ENCODE measurements around the gene EEF1A1. TPM values are rescaled to one million over a fixed set of nuclear protein-coding genes. Genes with fewer than 3 reads are reported as not detected.
"Not testable (repeated sequence)": the region's sequence is repeated elsewhere in the genome, so short reads cannot be mapped to it uniquely, and the experiment has no call there.

Gene EEF1A1
- total RNA-seq, 1 donor from 2014 or later: 8,216 TPM

- Histone ChIP-seq H3K36me3 (ENCODE audit: insufficient read depth, low read length) (peaks cover 41% of the 10 kb centered on the region), H2AFZ (ENCODE audit: low read depth, low read length) (no peak overlapping the region), H3K27ac (ENCODE audit: low read depth, low read length) (peak overlapping the region; percentile 99), H3K4me3 (ENCODE audit: insufficient read depth, low read depth, low read length) (peak overlapping the region; percentile 100), H4K20me1 (ENCODE audit: insufficient read depth, low read length) (peaks cover 54% of the 10 kb centered on the region), H3K9ac (ENCODE audit: low read length) (peak overlapping the region; percentile 100), H3K4me1 (ENCODE audit: insufficient read depth, low read length) (peaks cover 21% of the 10 kb centered on the region), H3K4me2 (ENCODE audit: low read length) (peak overlapping the region; percentile 89), H3K9me3 (ENCODE audit: insufficient read depth, low read depth, low read length) (no peaks in the 10 kb centered on the region), H3K79me2 (ENCODE audit: insufficient read depth, low read length) (peaks cover 45% of the 10 kb centered on the region), H3K27me3 (ENCODE audit: insufficient read depth, low read length) (no peaks in the 10 kb centered on the region)
- H3K27ac Mint-ChIP-seq (ENCODE audit: unreplicated experiment): peak overlapping the region; percentile 99
- H3K36me3 Mint-ChIP-seq (ENCODE audit: low read depth, unreplicated experiment): peaks cover 49% of the 10 kb centered on the region
- H3K4me3 Mint-ChIP-seq (ENCODE audit: unreplicated experiment): peak overlapping the region; percentile 94
- TF ChIP-seq EZH2 (IDR thresholded peaks at IDR 0.05; ENCODE audit: insufficient read depth, low read length) (no peak), CTCF (IDR thresholded peaks at IDR 0.05; ENCODE audit: insufficient read depth, low read depth, low read length) (no peak)
- no peak for FAIRE-seq
- peak; percentile 56 for DNase-seq (ENCODE audit: low read depth)
- H3K27me3 Mint-ChIP-seq (ENCODE audit: low read depth, unreplicated experiment): no peaks in the 10 kb centered on the region
- no peaks in the 10 kb centered on the region for H3K9me3 Mint-ChIP-seq (ENCODE audit: unreplicated experiment)
- peaks cover 13% of the 10 kb centered on the region for H3K4me1 Mint-ChIP-seq (ENCODE audit: low read depth, unreplicated experiment)
Measured at GRCh38 chr6:73519926-73520687, 725 bp downstream of the EEF1A1 start.

GRCh38 chr6:73518982-73519881 lies 1.6 kb downstream of the EEF1A1 start:
- not testable (repeated sequence) for H3K27me3 Mint-ChIP-seq (ENCODE audit: low read depth, unreplicated experiment); H3K9me3 Mint-ChIP-seq (ENCODE audit: unreplicated experiment); FAIRE-seq; H2AFZ ChIP-seq (ENCODE audit: low read depth, low read length); H3K9me3 ChIP-seq (ENCODE audit: insufficient read depth, low read depth, low read length); DNase-seq (ENCODE audit: low read depth); H3K27me3 ChIP-seq (ENCODE audit: insufficient read depth, low read length)
- H3K36me3 ChIP-seq (ENCODE audit: insufficient read depth, low read length): peaks cover 42% of the 10 kb centered on the region
- peak overlapping the region; percentile 89 for H3K4me2 ChIP-seq (ENCODE audit: low read length)
- H3K4me3 ChIP-seq (ENCODE audit: insufficient read depth, low read depth, low read length): peak overlapping the region; percentile 100
- peaks cover 63% of the 10 kb centered on the region for H4K20me1 ChIP-seq (ENCODE audit: insufficient read depth, low read length)
- peak overlapping the region; percentile 100 for H3K9ac ChIP-seq (ENCODE audit: low read length)
- Mint-ChIP-seq H3K27ac (ENCODE audit: unreplicated experiment) (peak overlapping the region; percentile 99), H3K4me3 (ENCODE audit: unreplicated experiment) (peak overlapping the region; percentile 94), H3K36me3 (ENCODE audit: low read depth, unreplicated experiment) (peaks cover 53% of the 10 kb centered on the region), H3K4me1 (ENCODE audit: low read depth, unreplicated experiment) (peaks cover 13% of the 10 kb centered on the region)
- peaks cover 20% of the 10 kb centered on the region for H3K4me1 ChIP-seq (ENCODE audit: insufficient read depth, low read length)
- peaks cover 45% of the 10 kb centered on the region for H3K79me2 ChIP-seq (ENCODE audit: insufficient read depth, low read length)
- H3K27ac ChIP-seq (ENCODE audit: low read depth, low read length): peak overlapping the region; percentile 99

GRCh38 chr6:73518100-73518981 lies 2.5 kb downstream of the EEF1A1 start:
- Histone ChIP-seq H3K79me2 (ENCODE audit: insufficient read depth, low read length) (peaks cover 45% of the 10 kb centered on the region), H3K4me3 (ENCODE audit: insufficient read depth, low read depth, low read length) (peak overlapping the region; percentile 100), H4K20me1 (ENCODE audit: insufficient read depth, low read length) (peaks cover 69% of the 10 kb centered on the region), H3K4me1 (ENCODE audit: insufficient read depth, low read length) (peaks cover 14% of the 10 kb centered on the region), H3K4me2 (ENCODE audit: low read length) (peak overlapping the region; percentile 89), H3K27ac (ENCODE audit: low read depth, low read length) (peak overlapping the region; percentile 47), H3K36me3 (ENCODE audit: insufficient read depth, low read length) (peaks cover 42% of the 10 kb centered on the region), H3K9ac (ENCODE audit: low read length) (peak overlapping the region; percentile 100)
- H3K27ac Mint-ChIP-seq (ENCODE audit: unreplicated experiment): peak overlapping the region; percentile 99
- not testable (repeated sequence) for FAIRE-seq; DNase-seq (ENCODE audit: low read depth); H3K9me3 Mint-ChIP-seq (ENCODE audit: unreplicated experiment); H2AFZ ChIP-seq (ENCODE audit: low read depth, low read length); H3K27me3 Mint-ChIP-seq (ENCODE audit: low read depth, unreplicated experiment); H3K27me3 ChIP-seq (ENCODE audit: insufficient read depth, low read length); H3K9me3 ChIP-seq (ENCODE audit: insufficient read depth, low read depth, low read length)
- H3K4me1 Mint-ChIP-seq (ENCODE audit: low read depth, unreplicated experiment): peaks cover 13% of the 10 kb centered on the region
- peak overlapping the region; percentile 94 for H3K4me3 Mint-ChIP-seq (ENCODE audit: unreplicated experiment)
- peaks cover 53% of the 10 kb centered on the region for H3K36me3 Mint-ChIP-seq (ENCODE audit: low read depth, unreplicated experiment)
